HUES6 (cell line): ENCODE data around the gene GALNT15.

Experiments used
- H3K27ac ChIP-seq: 2 replicates; pipeline ENCODE4 v1.7.0; 2013; ENCODE audit warnings: low read depth, mild to moderate bottlenecking, low read length, inconsistent platforms
- H3K27me3 ChIP-seq: 2 replicates; pipeline ENCODE4 v1.6.1; 2013; ENCODE audit warnings: low read length; ENCODE audit not compliant: control insufficient read depth, insufficient read depth
- H3K36me3 ChIP-seq: 2 replicates; pipeline ENCODE4 v1.6.1; 2013; ENCODE audit warnings: low read length; ENCODE audit not compliant: control insufficient read depth, insufficient read depth
- H3K4me1 ChIP-seq: 2 replicates; pipeline ENCODE4 v1.6.1; 2013; ENCODE audit warnings: low read length; ENCODE audit not compliant: control insufficient read depth, insufficient read depth
- H3K4me3 ChIP-seq: 2 replicates; pipeline ENCODE4 v1.5.1; 2013; ENCODE audit warnings: low read depth, low read length
- H3K9ac ChIP-seq: one replicate; pipeline ENCODE4 v1.6.1; 2013; ENCODE audit warnings: mild to moderate bottlenecking, low read length
- H3K9me3 ChIP-seq: 2 replicates; pipeline ENCODE4 v1.6.1; 2013; ENCODE audit warnings: low read depth, low read length; ENCODE audit not compliant: control insufficient read depth, insufficient read depth

GALNT15 gene

DNA sequence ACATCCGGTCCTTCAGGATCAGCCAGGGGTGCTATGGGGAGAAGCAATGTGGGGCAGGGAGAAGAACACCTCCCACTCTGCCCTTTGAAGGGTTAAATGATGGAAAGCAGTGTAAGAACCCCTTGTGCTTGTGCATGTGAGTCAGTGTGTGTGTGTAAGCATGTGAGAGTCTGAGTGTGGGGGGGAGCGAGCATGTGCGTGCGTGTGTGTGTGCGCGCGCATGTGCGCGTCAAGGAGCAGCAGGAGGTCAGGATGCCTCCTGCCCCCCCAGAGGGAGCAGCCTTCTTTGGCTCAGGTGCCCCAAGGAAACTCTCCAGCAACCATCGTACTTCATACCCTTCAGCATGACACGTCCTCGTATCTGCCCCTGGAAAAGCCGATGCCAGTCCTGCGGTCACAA, 30.3 kb downstream of the GALNT15 start:
- H3K27me3 ChIP-seq, result no peaks in the 10 kb centered on the region
- no peak overlapping the region for H3K27ac ChIP-seq
- H3K36me3 ChIP-seq, result no peaks in the 10 kb centered on the region
- H3K9ac ChIP-seq, result no peak overlapping the region
- peaks cover 9% of the 10 kb centered on the region for H3K4me1 ChIP-seq
- H3K9me3 ChIP-seq, result no peaks in the 10 kb centered on the region
- no peak overlapping the region for H3K4me3 ChIP-seq

DNA sequence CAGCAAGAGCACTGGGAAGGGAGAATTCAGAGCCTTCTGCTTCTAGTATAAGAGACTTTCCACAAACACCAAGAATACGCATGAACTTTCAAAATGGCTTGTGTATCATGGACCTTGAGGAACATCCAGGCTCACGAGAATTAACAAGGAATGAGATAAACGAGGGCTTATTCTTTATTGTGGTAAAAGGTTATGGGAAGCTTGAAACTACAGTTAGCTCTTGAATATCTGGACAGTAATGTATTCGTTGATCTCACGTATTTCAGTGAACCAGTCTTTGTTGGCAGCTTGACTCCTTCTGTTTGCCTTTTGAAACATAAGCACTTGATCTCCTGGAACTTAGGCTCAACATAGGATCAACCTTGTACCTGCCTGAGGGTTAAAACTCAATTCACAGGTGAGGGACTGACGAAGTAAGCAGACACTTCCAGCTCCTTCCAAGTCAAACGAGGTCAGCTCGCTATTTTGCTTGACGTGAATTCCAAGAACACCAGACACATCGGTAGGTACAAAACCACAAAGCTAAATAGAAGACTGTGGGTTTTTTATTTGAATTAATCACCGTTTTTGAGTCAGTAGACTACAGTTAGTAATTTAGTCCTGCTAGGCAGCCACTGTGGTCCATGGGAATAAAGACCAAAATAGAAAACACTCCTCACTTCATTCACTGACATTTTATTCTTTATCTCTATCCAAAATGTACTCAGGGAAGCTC, 30.8 kb downstream of the GALNT15 start:
- Histone ChIP-seq H3K36me3 (no peaks in the 10 kb centered on the region), H3K27ac (no peak overlapping the region), H3K4me1 (peaks cover 9% of the 10 kb centered on the region), H3K9me3 (no peaks in the 10 kb centered on the region), H3K4me3 (no peak overlapping the region), H3K9ac (no peak overlapping the region), H3K27me3 (no peaks in the 10 kb centered on the region)

DNA sequence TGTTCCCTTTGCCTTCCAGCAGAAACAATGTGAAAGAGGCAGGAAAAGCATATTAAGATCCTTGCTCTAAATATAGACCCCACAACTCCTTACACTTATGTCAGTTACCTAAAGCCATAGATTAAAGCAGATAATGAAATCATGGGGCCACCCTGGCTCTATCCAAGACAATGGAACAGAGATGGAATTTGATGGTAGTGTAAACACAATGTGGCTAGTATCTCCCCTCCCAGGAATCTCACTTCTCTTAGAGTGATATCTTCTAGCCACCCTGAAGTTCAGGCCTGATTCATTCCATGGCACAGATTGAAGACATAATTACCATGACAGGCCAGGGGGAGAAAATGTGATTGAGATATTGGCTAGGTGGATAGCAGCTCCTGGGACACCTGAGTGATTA, 32.6 kb downstream of the GALNT15 start:
- no peaks in the 10 kb centered on the region for H3K27me3 ChIP-seq
- no peaks in the 10 kb centered on the region for H3K36me3 ChIP-seq
- H3K4me1 ChIP-seq, result peaks cover 9% of the 10 kb centered on the region
- H3K27ac ChIP-seq, result no peak overlapping the region
- no peak overlapping the region for H3K4me3 ChIP-seq
- no peaks in the 10 kb centered on the region for H3K9me3 ChIP-seq
- no peak overlapping the region for H3K9ac ChIP-seq

- H3K27me3 ChIP-seq, result no peaks in the 10 kb centered on the region
- no peak overlapping the region for H3K27ac ChIP-seq
- no peak overlapping the region for H3K9ac ChIP-seq
- no peaks in the 10 kb centered on the region for H3K4me1 ChIP-seq
- H3K4me3 ChIP-seq, result no peak overlapping the region
- no peaks in the 10 kb centered on the region for H3K9me3 ChIP-seq
- H3K36me3 ChIP-seq, result no peaks in the 10 kb centered on the region
Observed at GRCh38 chr3:16211176-16211904, 36.9 kb downstream of the GALNT15 start.

DNA sequence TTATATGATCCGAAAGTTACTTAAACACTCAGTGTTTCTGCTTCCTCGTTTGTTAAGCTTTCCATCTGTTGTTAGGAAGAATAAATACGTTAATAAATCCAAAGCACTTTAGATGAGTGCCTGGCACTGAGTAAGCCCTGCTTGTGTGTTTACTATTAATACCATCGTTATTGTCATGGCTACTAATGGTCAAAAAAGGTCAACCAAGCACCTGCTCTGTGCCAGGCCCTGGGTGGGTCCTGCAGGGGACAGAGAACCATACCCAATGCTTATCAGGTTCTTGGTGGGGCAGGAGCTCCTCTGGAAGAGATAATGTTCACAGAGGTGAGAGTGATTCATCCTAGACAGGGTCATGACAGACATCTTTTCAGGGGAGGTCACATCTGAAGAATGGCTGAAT, 39.9 kb downstream of the GALNT15 start:
- Histone ChIP-seq H3K36me3 (no peaks in the 10 kb centered on the region), H3K4me1 (no peaks in the 10 kb centered on the region), H3K27ac (no peak overlapping the region), H3K4me3 (no peak overlapping the region), H3K9me3 (no peaks in the 10 kb centered on the region), H3K9ac (no peak overlapping the region), H3K27me3 (no peaks in the 10 kb centered on the region)

- no peak overlapping the region for H3K9ac ChIP-seq
- H3K27me3 ChIP-seq, result no peaks in the 10 kb centered on the region
- H3K9me3 ChIP-seq, result no peaks in the 10 kb centered on the region
- H3K4me3 ChIP-seq, result no peak overlapping the region
- H3K27ac ChIP-seq, result no peak overlapping the region
- no peaks in the 10 kb centered on the region for H3K36me3 ChIP-seq
- H3K4me1 ChIP-seq, result no peaks in the 10 kb centered on the region
Observed at GRCh38 chr3:16216373-16216935, 42.0 kb downstream of the GALNT15 start.

GRCh38 chr3:16219777-16220176, 45.3 kb downstream of the GALNT15 start:
- no peaks in the 10 kb centered on the region for H3K27me3 ChIP-seq

DNA sequence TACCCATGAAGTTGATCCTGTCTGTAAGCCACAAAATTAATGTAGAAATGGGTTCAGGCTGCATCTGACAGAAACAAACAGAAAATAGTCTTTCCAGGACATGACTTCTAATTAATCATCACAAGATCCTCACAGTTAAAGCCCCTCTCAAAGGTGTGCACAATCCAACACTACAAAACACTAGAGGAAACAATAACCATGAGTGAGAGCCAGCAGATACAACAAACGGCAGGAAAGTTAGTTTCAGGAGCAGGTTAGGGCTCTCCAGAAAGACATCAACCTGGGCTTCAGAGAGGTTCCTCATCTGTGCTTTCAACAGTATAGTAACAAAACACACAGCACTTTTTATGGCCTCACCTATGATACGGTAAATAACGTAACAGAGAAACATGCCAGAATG, 47.5 kb downstream of the GALNT15 start:
- Histone ChIP-seq H3K27ac (no peak overlapping the region), H3K36me3 (no peaks in the 10 kb centered on the region), H3K9me3 (no peaks in the 10 kb centered on the region), H3K9ac (no peak overlapping the region), H3K27me3 (no peaks in the 10 kb centered on the region), H3K4me3 (no peak overlapping the region), H3K4me1 (no peaks in the 10 kb centered on the region)

More at GRCh38 chr3:16219777-16220176, 45.3 kb downstream of the GALNT15 start:
- H3K4me3 ChIP-seq, result no peak overlapping the region
- H3K4me1 ChIP-seq, result no peaks in the 10 kb centered on the region
- H3K9ac ChIP-seq, result no peak overlapping the region
- H3K9me3 ChIP-seq, result no peaks in the 10 kb centered on the region
- no peak overlapping the region for H3K27ac ChIP-seq
- H3K36me3 ChIP-seq, result no peaks in the 10 kb centered on the region

DNA sequence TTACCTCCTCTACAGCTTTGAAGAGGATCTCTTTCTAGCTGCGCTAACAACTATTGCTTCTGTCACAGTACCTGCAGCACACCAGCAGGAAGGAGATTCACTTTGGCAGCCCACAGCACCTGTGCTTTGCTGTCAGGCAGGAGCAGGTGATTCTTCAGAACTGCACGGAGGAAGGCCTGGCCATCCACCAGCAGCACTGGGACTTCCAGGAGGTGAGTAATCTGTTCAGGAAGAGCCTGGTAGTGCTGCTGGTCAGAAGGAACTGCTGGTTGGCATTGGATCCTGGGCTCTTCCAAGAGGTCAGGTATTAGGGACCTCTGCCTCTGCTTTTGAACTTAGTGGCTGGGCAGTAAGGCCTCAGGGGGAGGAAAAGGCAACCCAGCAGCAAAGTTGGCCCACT, 48.1 kb downstream of the GALNT15 start:
- no peak overlapping the region for H3K27ac ChIP-seq
- no peak overlapping the region for H3K9ac ChIP-seq
- H3K9me3 ChIP-seq, result no peaks in the 10 kb centered on the region
- no peaks in the 10 kb centered on the region for H3K36me3 ChIP-seq
- no peak overlapping the region for H3K4me3 ChIP-seq
- H3K4me1 ChIP-seq, result no peaks in the 10 kb centered on the region
- H3K27me3 ChIP-seq, result no peaks in the 10 kb centered on the region

- Histone ChIP-seq H3K36me3 (no peaks in the 10 kb centered on the region), H3K4me3 (no peak overlapping the region), H3K27me3 (no peaks in the 10 kb centered on the region), H3K9me3 (no peaks in the 10 kb centered on the region), H3K4me1 (no peaks in the 10 kb centered on the region), H3K27ac (no peak overlapping the region), H3K9ac (no peak overlapping the region)
Observed at GRCh38 chr3:16224325-16224724, 49.8 kb downstream of the GALNT15 start.

- no peaks in the 10 kb centered on the region for H3K36me3 ChIP-seq
- no peak overlapping the region for H3K27ac ChIP-seq
- H3K4me3 ChIP-seq, result no peak overlapping the region
- H3K9me3 ChIP-seq, result no peaks in the 10 kb centered on the region
- no peaks in the 10 kb centered on the region for H3K4me1 ChIP-seq
- no peaks in the 10 kb centered on the region for H3K27me3 ChIP-seq
- no peak overlapping the region for H3K9ac ChIP-seq
Observed at GRCh38 chr3:16227566-16227965, 53.1 kb downstream of the GALNT15 start.
